Muscle of arm (tissue), 14 donors: ENCODE data around the gene NR0B1. TPM values are rescaled to one million over a fixed set of nuclear protein-coding genes. Genes with fewer than 3 reads are reported as not detected.

Experiments used
- DNase-seq: peaks from one replicate; pipeline ENCODE4 v3.0.0-alpha.2; 2013
- long read RNA-seq, 11 donors: transcript quantifications; one replicate each; lab custom pipeline, GENCODE V29; 2026
- polyA plus RNA-seq, 12 donors: library from polyadenylated mRNA; unstranded; fragments of 120-200 nt; gene quantifications; one replicate each; pipeline ENCODE4 v1.2.1, GENCODE V29; 2013; ENCODE audit not compliant: insufficient read length in 12 of 12

The NR0B1 gene
- polyA plus RNA-seq = under 1 TPM in 10 of 12 donors, not detected in 2; 0.12 to 0.48 (median 0.33) TPM
- long read RNA-seq, donor 1 = 0 reads
- long read RNA-seq, donor 2 = 0 reads
- long read RNA-seq, donor 3 = 0 reads
- long read RNA-seq, donor 4 = 0 reads
- long read RNA-seq, donor 5, partial matches to known transcripts = 0 of 1 reads
- long read RNA-seq, donor 5, other reads (novel, unspliced or antisense) = 0 of 1 reads
- long read RNA-seq, donor 6 = 0 reads
- long read RNA-seq, donor 7 = 0 reads
- long read RNA-seq, donor 8 = 0 reads
- long read RNA-seq, donor 9, partial matches to known transcripts = 0 of 3 reads
- long read RNA-seq, donor 9, other reads (novel, unspliced or antisense) = 0 of 3 reads
- long read RNA-seq, donor 10, partial matches to known transcripts = 0 of 2 reads
- long read RNA-seq, donor 10, other reads (novel, unspliced or antisense) = 0 of 2 reads
- long read RNA-seq, donor 11 = 0 reads

- no peak for DNase-seq
Observed at GRCh38 chrX:30309139-30309571, at the start of gene NR0B1. Gene NR0B1 (minus strand): TSS chrX:30309390. CDS start chrX:30309363, 27 bp downstream.

GRCh38 chrX:30349946-30350345 is 40.8 kb upstream of the NR0B1 start:
- no peak for DNase-seq

- DNase-seq = no peak
Observed at GRCh38 chrX:30343206-30343605, 34.0 kb upstream of the NR0B1 start.

- no peak for DNase-seq
Observed at GRCh38 chrX:30340753-30341152, 31.6 kb upstream of the NR0B1 start.

- no peak for DNase-seq
Observed at GRCh38 chrX:30327762-30328161, 18.6 kb upstream of the NR0B1 start.

- no peak for DNase-seq
Observed at GRCh38 chrX:30317308-30317707, 8.1 kb upstream of the NR0B1 start.

GRCh38 chrX:30313322-30313721 is 4.1 kb upstream of the NR0B1 start:
- DNase-seq = no peak

- no peak for DNase-seq
Observed at GRCh38 chrX:30312858-30313257, 3.7 kb upstream of the NR0B1 start.

- DNase-seq = no peak
Observed at GRCh38 chrX:30310429-30311206, 1.4 kb upstream of the NR0B1 start.

GRCh38 chrX:30308263-30309138 is 689 bp downstream of the NR0B1 start:
- no peak for DNase-seq

- DNase-seq = no peak
Observed at GRCh38 chrX:30307466-30307865, 1.7 kb downstream of the NR0B1 start.

GRCh38 chrX:30304866-30305265 is 4.3 kb downstream of the NR0B1 start:
- no peak for DNase-seq

- peak; percentile 4 for DNase-seq
Observed at GRCh38 chrX:30302956-30303355, 6.2 kb downstream of the NR0B1 start.

GRCh38 chrX:30301963-30302362 is 7.2 kb downstream of the NR0B1 start:
- peak; percentile 13 for DNase-seq

- peak; percentile 24 for DNase-seq
Observed at GRCh38 chrX:30301208-30301607, 8.0 kb downstream of the NR0B1 start.

- DNase-seq = no peak
Observed at GRCh38 chrX:30296408-30297254, 12.6 kb downstream of the NR0B1 start.

GRCh38 chrX:30283456-30284200 is 25.6 kb downstream of the NR0B1 start:
- DNase-seq = no peak

GRCh38 chrX:30282527-30282926 is 26.7 kb downstream of the NR0B1 start:
- no peak for DNase-seq

- DNase-seq = no peak
Observed at GRCh38 chrX:30280428-30280827, 28.8 kb downstream of the NR0B1 start.

GRCh38 chrX:30278365-30278764 is 30.8 kb downstream of the NR0B1 start:
- no peak for DNase-seq
